IMR-90 (cell line): ENCODE measurements around the gene EIF2A. TPM values are rescaled to one million over a fixed set of nuclear protein-coding genes. Genes with fewer than 3 reads are reported as not detected.

Experiments used
- ATAC-seq: fragments of 200-7000 bp; cut with Tn5 transposase; 2 replicates; pipeline ENCODE4 v1.9.1; 2020; ENCODE audit warnings: low read depth, mild to moderate bottlenecking, moderate library complexity
- BruUV-seq: library from RNA; stranded (reverse); fragments of 400-500 nt; replicated peaks from 2 replicates; lab custom pipeline; 2021; lab: Mats Ljungman, UMichigan
- CTCF ChIA-PET: fragments of 300-600 bp; formaldehyde crosslinking; extraction: SDS; loops from one replicate; lab custom pipeline; 2021; ENCODE audit warnings: antibody characterized with exemption; lab: Yijun Ruan, JAX
- POLR2A ChIA-PET: fragments of 300-600 bp; sonication (Branson Sonifier 250); formaldehyde crosslinking; loops from one replicate; lab custom pipeline; 2022; ENCODE audit warnings: antibody characterized with exemption; ENCODE audit not compliant: unreplicated experiment; lab: Charles Lee
- DNase-seq: peaks from one replicate; pipeline ENCODE4 v3.0.0; 2013
- H2AFZ ChIP-seq: replicated peaks from 2 replicates; pipeline ENCODE3; 2013; ENCODE audit warnings: low read length, mild to moderate bottlenecking; ENCODE audit not compliant: poor library complexity
- H2AK5ac ChIP-seq: 2 replicates; pipeline ENCODE4 v1.6.1; 2013; ENCODE audit warnings: low read depth, low read length, inconsistent platforms
- H2AK9ac ChIP-seq: replicated peaks from 2 replicates; pipeline ENCODE3; 2013; ENCODE audit warnings: mild to moderate bottlenecking, low read depth, low read length, moderate library complexity; ENCODE audit not compliant: poor library complexity
- H2BK120ac ChIP-seq: 2 replicates; pipeline ENCODE4 v1.6.1; 2013; ENCODE audit warnings: low read depth, low read length, inconsistent platforms
- H2BK15ac ChIP-seq: 3 replicates; pipeline ENCODE4 v1.6.1; 2013; ENCODE audit warnings: low read depth, low read length, inconsistent platforms
- H2BK20ac ChIP-seq: 2 replicates; pipeline ENCODE4 v1.6.1; 2013; ENCODE audit warnings: low read depth, mild to moderate bottlenecking, inconsistent platforms, low read length, moderate library complexity
- H2BK5ac ChIP-seq: 2 replicates; pipeline ENCODE4 v1.6.1; 2013; ENCODE audit warnings: mild to moderate bottlenecking, low read depth, low read length, inconsistent platforms; ENCODE audit not compliant: poor library complexity, severe bottlenecking
- H3K14ac ChIP-seq: replicated peaks from 2 replicates; pipeline ENCODE4 v1.6.1; 2013; ENCODE audit warnings: low read depth, low read length, inconsistent platforms
- H3K18ac ChIP-seq: 2 replicates; pipeline ENCODE4 v1.6.1; 2013; ENCODE audit warnings: low read depth, low read length, control low read depth
- H3K23ac ChIP-seq: 2 replicates; pipeline ENCODE4 v1.6.1; 2013; ENCODE audit warnings: low read depth, low read length, inconsistent platforms
- H3K27ac ChIP-seq: 2 replicates; pipeline ENCODE4 v1.5.1; 2013; ENCODE audit warnings: mild to moderate bottlenecking, control low read depth, low read length; ENCODE audit not compliant: insufficient read depth
- H3K27me3 ChIP-seq: 2 replicates; pipeline ENCODE4 v1.6.1; 2013; ENCODE audit warnings: low read length; ENCODE audit not compliant: control insufficient read depth, insufficient read depth
- H3K36me3 ChIP-seq: 2 replicates; pipeline ENCODE4 v1.6.1; 2013; ENCODE audit warnings: low read length, mixed read lengths; ENCODE audit not compliant: control insufficient read depth, insufficient read depth
- H3K4ac ChIP-seq: 2 replicates; pipeline ENCODE4 v1.6.1; 2013; ENCODE audit warnings: low read depth, low read length, inconsistent platforms
- H3K4me1 ChIP-seq: 2 replicates; pipeline ENCODE4 v1.6.1; 2013; ENCODE audit warnings: low read length, mixed read lengths; ENCODE audit not compliant: control insufficient read depth, insufficient read depth
- H3K4me2 ChIP-seq: 2 replicates; pipeline ENCODE4 v1.6.1; 2013; ENCODE audit warnings: low read depth, mild to moderate bottlenecking, control low read depth, low read length, moderate library complexity
- H3K4me3 ChIP-seq: 2 replicates; pipeline ENCODE4 v1.5.1; 2013; ENCODE audit warnings: low read depth, mild to moderate bottlenecking, control low read depth, low read length, moderate library complexity; ENCODE audit not compliant: insufficient read depth
- H3K56ac ChIP-seq: 2 replicates; pipeline ENCODE4 v1.6.1; 2013; ENCODE audit warnings: low read length, inconsistent platforms; ENCODE audit not compliant: insufficient read depth; ENCODE audit errors: extremely low read depth
- H3K79me1 ChIP-seq, 2 experiments: 2 replicates each; pipeline ENCODE4 v1.6.1; 2013; ENCODE audit warnings: low read length in 2 of 2, inconsistent platforms in 1 of 2, low read depth in 1 of 2
- H3K9ac ChIP-seq: 2 replicates; pipeline ENCODE4 v1.6.1; 2013; ENCODE audit warnings: low read depth, low read length, control low read depth
- H3K9me1 ChIP-seq: 2 replicates; pipeline ENCODE4 v1.6.1; 2013; ENCODE audit warnings: low read length, inconsistent platforms; ENCODE audit not compliant: insufficient read depth
- H3K9me3 ChIP-seq: 2 replicates; pipeline ENCODE4 v1.6.1; 2013; ENCODE audit warnings: low read length; ENCODE audit not compliant: control insufficient read depth, insufficient read depth
- H4K20me1 ChIP-seq: 2 replicates; pipeline ENCODE4 v1.6.1; 2013; ENCODE audit warnings: low read length, inconsistent platforms; ENCODE audit not compliant: insufficient read depth
- H4K5ac ChIP-seq: 2 replicates; pipeline ENCODE4 v1.6.1; 2013; ENCODE audit warnings: mild to moderate bottlenecking, low read depth, low read length, control low read depth
- H4K8ac ChIP-seq, 2 experiments: 2 replicates each; pipeline ENCODE4 v1.6.1; 2013; ENCODE audit warnings: low read depth in 2 of 2, low read length in 2 of 2, control low read depth in 1 of 2, inconsistent platforms in 1 of 2
- H4K91ac ChIP-seq: 2 replicates; pipeline ENCODE4 v1.6.1; 2013; ENCODE audit warnings: low read depth, low read length, inconsistent platforms; ENCODE audit not compliant: insufficient read depth
- ELK1 ChIP-seq: fragments of 150-350 bp; IDR thresholded peaks from 2 replicates; pipeline ENCODE4 v1.6.1; 2016; ENCODE audit warnings: low read depth, mild to moderate bottlenecking, low read length, moderate library complexity, borderline replicate concordance
- POLR2A ChIP-seq: IDR thresholded peaks from 2 replicates; pipeline ENCODE4 v1.6.1; 2012; ENCODE audit warnings: mild to moderate bottlenecking, low read depth, low read length
- WGBS, 2 experiments: methylation state at CpG; one replicate each; pipeline versions ENCODE4 v1.1.5 to v1.1.7; 2013; ENCODE audit warnings: missing lambda C conversion rate in 2 of 2; ENCODE audit not compliant: insufficient read length in 1 of 2; ENCODE audit errors: extremely low coverage in 2 of 2; 5-methylcytosine and 5-hydroxymethylcytosine counted together
- dilution Hi-C: fragments of 300-500 bp; cut with HindIII; formaldehyde crosslinking; loops from one replicate; pipeline ENCODE4 v1.14.3; 2018; ENCODE audit warnings: low sequenced_read_pairs; ENCODE audit not compliant: unreplicated experiment
- in situ Hi-C: fragments of 300-500 bp; cut with MboI; formaldehyde crosslinking; loops from 3 replicates; pipeline ENCODE4 v1.14.3; 2019; ENCODE audit warnings: low sequenced_read_pairs, inconsistent platforms, mixed read lengths
- intact Hi-C: fragments of 100-400 bp; cut with micrococcal nuclease; formaldehyde crosslinking; loops from 2 replicates; pipeline ENCODE4 v1.10.0; 2022
- polyA plus RNA-seq, 3 experiments: library from polyadenylated mRNA; depleted of rRNA; stranded (reverse); fragments of >200 nt; gene quantifications; 2 replicates each; pipeline ENCODE4 v1.2.3, GENCODE V29; 2012; ENCODE audit warnings: low replicate concordance in 1 of 3
- total RNA-seq: library from RNA; depleted of rRNA; stranded (reverse); fragments of >200 nt; gene quantifications from 2 replicates; pipeline ENCODE4 v1.2.3, GENCODE V29; 2012

The EIF2A gene
- total and polyA plus RNA-seq, 2 of the 4 experiments (the other 2 are of a cell fraction), result 61.2 to 166 TPM

GRCh38 chr3:150543128-150543527 lies 3.5 kb upstream of the EIF2A start:
- Histone ChIP-seq H3K27me3 (no peaks in the 10 kb centered on the region), H3K27ac (no peak overlapping the region), H3K56ac (no peak overlapping the region), H4K8ac (no peak overlapping the region), H4K5ac (no peak overlapping the region), H2BK15ac (no peak overlapping the region), H3K4me3 (no peak overlapping the region), H3K9ac (no peak overlapping the region), H3K4me1 (no peaks in the 10 kb centered on the region), H3K4ac (no peak overlapping the region), H4K91ac (no peak overlapping the region), H3K18ac (no peak overlapping the region), H3K9me1 (0 out of 2 replicates have a peak, but pooled peaks cover 2% of the 10 kb centered on the region), H3K36me3 (no peaks in the 10 kb centered on the region), H3K79me1 (peaks cover 12 to 51% of the 10 kb centered on the region in 2 experiments), H2AK5ac (no peak overlapping the region), H4K20me1 (peaks cover 37% of the 10 kb centered on the region; the same call in 1 of the 2 replicates), H3K9me3 (no peaks in the 10 kb centered on the region), H3K4me2 (no peak overlapping the region), H2BK5ac (no peak overlapping the region), H2BK120ac (no peak overlapping the region), H2BK20ac (no peak overlapping the region), H3K14ac (no peak overlapping the region), H3K23ac (no peak overlapping the region), H2AFZ (no peak overlapping the region), H2AK9ac (no peak overlapping the region)
- no peak for DNase-seq
- POLR2A ChIA-PET, result no interaction called here
- in situ Hi-C loops, result no loop called here
- TF ChIP-seq POLR2A (peak; percentile 75), ELK1 (no peak)
- dilution Hi-C loops, result no loop called here
- CTCF ChIA-PET, result interaction anchor here (1.2 kb wide), 1 partner anchor 178 kb away, joined by 3 read pairs; no protein-coding TSS in a partner anchor
- no TSS peak for BruUV-seq
- no peak for ATAC-seq
- intact Hi-C loops, result no loop called here
- 83% methylated on average over 1 of the region's 3 CpGs; no CpG with 5 or more reads in 1 of the 2 experiments for WGBS, 2 experiments
